K562 (cell line): ENCODE measurements around the gene CDC26. TPM values are rescaled to one million over a fixed set of nuclear protein-coding genes. Genes with fewer than 3 reads are reported as not detected.

ENCODE experiments used
- CHD7 ChIP-seq: fragments of 200-600 bp; sonication (generic); IDR thresholded peaks from one replicate; pipeline ENCODE4 v1.6.1; 2012; ENCODE audit warnings: mild to moderate bottlenecking, low read depth, low read length, inconsistent platforms
- polyA plus RNA-seq, 8 experiments: library from polyadenylated mRNA; depleted of rRNA in 4 of 8; stranded (reverse) in 5 of 8; unstranded in 3 of 8; fragments of >200 nt; fragmentation: Nextera tagmentation in 2 of 8; fragmentation: Illumina TruSeq in 1 of 8; extraction: Ambion mirVana in 2 of 8; extraction: Trizol in 1 of 8; gene quantifications; 2 replicates each; pipeline versions ENCODE4 v1.2.1 to v1.2.3, GENCODE V29; 2011 to 2014; ENCODE audit warnings: inconsistent platforms in 1 of 8, missing spikeins in 1 of 8
- total RNA-seq, 7 experiments: library from RNA; depleted of rRNA in 6 of 7; stranded (reverse); fragments of >200 nt in 6 of 7; fragmentation: Illumina TruSeq in 2 of 7; extraction: Trizol in 2 of 7; gene quantifications; 2 replicates each; pipeline versions ENCODE4 v1.2.1 to v1.2.3, GENCODE V29; 2011 to 2021; ENCODE audit warnings: low replicate concordance in 1 of 7

The CDC26 gene
- total and polyA plus RNA-seq, 9 of the 15 experiments (the other 6 are each of a cell fraction or from before 2014, with no cell fraction given), result 33.0 to 147 (median 60.0) TPM

GRCh38 chr9:113317777-113318176 is 42.4 kb upstream of the CDC26 start (continued):
- TF ChIP-seq CHD7, result no peak
